Heart left ventricle (tissue), 16 donors: ENCODE measurements around the gene MAP2K5. TPM values are rescaled to one million over a fixed set of nuclear protein-coding genes. Genes with fewer than 3 reads are reported as not detected.

Experiments used
- ATAC-seq, 4 donors: fragments of 200-7000 bp; cut with Tn5 transposase; one replicate each; pipeline ENCODE4 v1.9.1; 2020 to 2022; ENCODE audit warnings: moderate library complexity in 4 of 4, mild to moderate bottlenecking in 3 of 4, moderate number of reproducible peaks in 1 of 4
- DNase-seq, 5 donors: peaks; one replicate each; pipeline ENCODE4 v3.0.0-alpha.2; 2020
- H3K27ac ChIP-seq, 12 donors: fragments of 200-600 bp; sonication (generic) in 4 of 12; one replicate each; pipeline versions ENCODE4 v1.5.0 to v1.8.0; 2016 to 2022; ENCODE audit warnings: mild to moderate bottlenecking in 2 of 12
- H3K27me3 ChIP-seq, 9 donors: fragments of 200-600 bp; sonication (generic) in 2 of 9; one replicate each; pipeline versions ENCODE4 v1.5.1 to v1.8.0; 2016 to 2022; ENCODE audit warnings: mild to moderate bottlenecking in 3 of 9
- H3K36me3 ChIP-seq, 9 donors: fragments of 200-600 bp; sonication (generic) in 2 of 9; one replicate each; pipeline versions ENCODE4 v1.5.0 to v1.8.0; 2018 to 2022; ENCODE audit warnings: mild to moderate bottlenecking in 2 of 9
- H3K4me1 ChIP-seq, 12 donors: fragments of 200-600 bp; sonication (generic) in 4 of 12; one replicate each; pipeline versions ENCODE4 v1.5.0 to v1.8.0; 2016 to 2022; ENCODE audit warnings: mild to moderate bottlenecking in 3 of 12
- H3K4me3 ChIP-seq, 12 donors: fragments of 200-600 bp; sonication (generic) in 4 of 12; one replicate each; pipeline versions ENCODE4 v1.5.0 to v1.8.0; 2017 to 2022; ENCODE audit warnings: mild to moderate bottlenecking in 9 of 12, moderate library complexity in 4 of 12
- H3K9me3 ChIP-seq, 12 donors: fragments of 200-600 bp; sonication (generic) in 4 of 12; one replicate each; pipeline versions ENCODE4 v1.5.0 to v1.8.0; 2016 to 2022; ENCODE audit warnings: mild to moderate bottlenecking in 1 of 12
- CTCF ChIP-seq, 12 donors: fragments of 200-600 bp; sonication (generic) in 4 of 12; IDR thresholded peaks; one replicate each; pipeline versions ENCODE4 v1.5.0 to v1.8.0; 2018 to 2022; ENCODE audit warnings: antibody characterized with exemption in 12 of 12, mild to moderate bottlenecking in 5 of 12
- POLR2A ChIP-seq, 2 donors: fragments of 450-650 bp; IDR thresholded peaks; one replicate each; pipeline ENCODE4 v1.6.1; 2017; ENCODE audit warnings: antibody characterized with exemption in 2 of 2, mild to moderate bottlenecking in 2 of 2, moderate library complexity in 2 of 2
- WGBS, 4 donors: extraction: QIAGEN DNeasy Blood & Tissue Kit in 2 of 4; methylation state at CpG; one replicate each; pipeline versions ENCODE4 v1.1.5 to v1.1.7; 2013 to 2018; 5-methylcytosine and 5-hydroxymethylcytosine counted together
- intact Hi-C, 10 donors: fragments of 100-400 bp; cut with DNase I; formaldehyde crosslinking; loops; one replicate each; pipeline versions ENCODE4 v1.11.1 to v1.14.2; 2022
- polyA plus RNA-seq, 2 donors: library from polyadenylated mRNA; stranded (reverse); fragments of 200-250 nt; gene quantifications; one replicate each; pipeline ENCODE4 v1.2.3, GENCODE V29; 2013
- total RNA-seq, 9 donors: library from RNA; depleted of rRNA in 2 of 9; stranded (reverse); fragments of >200 nt in 2 of 9; fragmentation: NEBNext Ultra II Directional in 3 of 9; extraction: Animal tissue kit (Norgen Biotek cat#: 25700) in 3 of 9; gene quantifications; one replicate each; pipeline versions ENCODE4 v1.1.0 to v1.2.4, GENCODE V29; 2016 to 2023
- donor health status: ischemic (EF 13 %, LVEDD 7.1; RV severe dilation, severe dysfunction).
- donor health status: healthy with polysubstance abuse.
- donor health status: DM: no; HTN: yes; CAD: no.
- donor health status: DM: no; HTN: no; CAD: no.
- donor health status: ischemic (EF 25% LVEDD 6.9; RV normal size, moderate dysfunction).
- donor health status: ischemic (EF 25% LVEDD 5.7; RV mildly dilated, moderate dysfunction).
- donor health status: healthy.
- donor health status: DM: yes; HTN: yes; CAD: no.
- donor health status: ischemic (EF 35%, LVEDD 5.7; RV mildly dilated, moderate dysfunction).
- donor health status: nonischemic (EF 11% LVEDD 7.7; RV severe dilation, severe dysfunction).
- donor health status: DM: yes; HTN: yes; CAD: no.
- donor health status: PGD.
- donor health status: ischemic (EF 29% LVEDD 5.4; RV normal size, mild dysfunction).
- donor health status: nonischemic (EF 23%, LVEDD 6.1; RV moderate dilation, normal function).

The MAP2K5 gene
- total and polyA plus RNA-seq, 11 donors: 8.1 to 32.0 (median 19.1) TPM

GRCh38 chr15:67723294-67724024 is 181.0 kb downstream of the MAP2K5 start:
- TF ChIP-seq POLR2A (IDR thresholded peaks at IDR 0.05): no peak
- no peak for TF ChIP-seq CTCF (IDR thresholded peaks at IDR 0.05)
- H3K4me1 ChIP-seq: peaks cover 0 to 8% (median 0%) of the 10 kb centered on the region in 12 donors
- no peaks in the 10 kb centered on the region for H3K9me3 ChIP-seq
- intact Hi-C loops: no loop called here
- H3K36me3 ChIP-seq: no peaks in the 10 kb centered on the region
- no peaks in the 10 kb centered on the region for H3K27me3 ChIP-seq
- no peak overlapping the region for H3K4me3 ChIP-seq
- H3K27ac ChIP-seq: no peak overlapping the region
- 56 to 76% (median 61%) methylated on average over 4 of the region's 4 CpGs for WGBS, 4 donors
- ATAC-seq (no peak), DNase-seq (no peak)

- no peaks in the 10 kb centered on the region for H3K9me3 ChIP-seq
- peak in 3 of 4 donors; percentile 39 to 46 (median 42) for ATAC-seq
- H3K27ac ChIP-seq: no peak overlapping the region
- no peak for DNase-seq
- peaks cover 0 to 8% (median 0%) of the 10 kb centered on the region in 12 donors for H3K4me1 ChIP-seq
- no peaks in the 10 kb centered on the region for H3K27me3 ChIP-seq
- no peak for TF ChIP-seq CTCF (IDR thresholded peaks at IDR 0.05)
- no peak for TF ChIP-seq POLR2A (IDR thresholded peaks at IDR 0.05)
- no peaks in the 10 kb centered on the region for H3K36me3 ChIP-seq
- no peak overlapping the region for H3K4me3 ChIP-seq
- intact Hi-C loops: no loop called here
- 77 to 85% (median 81%) methylated on average over 4 of the region's 4 CpGs for WGBS, 4 donors
Measured at GRCh38 chr15:67724691-67725375, 182.3 kb downstream of the MAP2K5 start.

- no peaks in the 10 kb centered on the region for H3K27me3 ChIP-seq
- peaks cover 0 to under 1% (median 0%) of the 10 kb centered on the region in 12 donors for H3K4me1 ChIP-seq
- H3K36me3 ChIP-seq: no peaks in the 10 kb centered on the region
Measured at GRCh38 chr15:67730135-67730534, 187.6 kb downstream of the MAP2K5 start.

More at GRCh38 chr15:67730135-67730534, 187.6 kb downstream of the MAP2K5 start:
- Histone ChIP-seq H3K27ac (no peak overlapping the region), H3K4me3 (no peak overlapping the region), H3K9me3 (no peaks in the 10 kb centered on the region)
- intact Hi-C loops: no loop called here
- no peak for ATAC-seq
- WGBS, 4 donors: 98 to 100% (median 99%) methylated on average over 1 of the region's 1 CpG
- TF ChIP-seq POLR2A (IDR thresholded peaks at IDR 0.05): no peak
- TF ChIP-seq CTCF (IDR thresholded peaks at IDR 0.05): no peak
- DNase-seq: no peak
